SU-DHL-6 (cell line): ENCODE results near the gene SFMBT2.

Experiments used
- EZH2phosphoT487 ChIP-seq: fragments of 200-600 bp; sonication (generic), shearing (Covaris generic); conservative IDR thresholded peaks from 2 replicates; pipeline ENCODE4 v1.6.1; 2018; ENCODE audit warnings: mild to moderate bottlenecking, antibody characterized with exemption, low read length, moderate library complexity, mixed read lengths
- TF ChIP-seq, protein P1 (sequence below): fragments of 200-600 bp; sonication (generic); IDR thresholded peaks from one replicate; pipeline ENCODE4 v1.5.1; 2017; ENCODE audit warnings: antibody characterized with exemption, mild to moderate bottlenecking, low read length, moderate library complexity; ENCODE audit not compliant: insufficient read depth, poor library complexity, severe bottlenecking

DNA sequence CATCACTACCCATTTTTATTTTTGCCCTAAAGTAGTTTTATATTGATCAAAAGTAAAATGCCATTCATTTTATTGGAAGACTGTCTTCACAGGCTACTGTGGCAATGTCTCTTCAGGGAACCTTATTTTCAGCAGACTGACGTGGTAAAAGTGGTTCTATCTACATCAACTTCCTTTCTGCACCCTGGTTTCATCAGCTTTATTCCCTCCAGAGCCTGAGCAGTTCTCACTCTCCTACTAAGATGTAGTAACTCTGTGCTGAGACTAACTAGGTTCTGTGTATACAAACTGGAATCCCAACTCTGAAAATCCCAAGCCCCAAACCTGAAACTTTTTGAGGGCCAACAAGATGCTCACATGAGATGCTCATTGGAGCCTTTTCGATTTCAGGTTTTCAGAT lies 155.3 kb downstream of the SFMBT2 start:
- TF ChIP-seq, protein P1, sequence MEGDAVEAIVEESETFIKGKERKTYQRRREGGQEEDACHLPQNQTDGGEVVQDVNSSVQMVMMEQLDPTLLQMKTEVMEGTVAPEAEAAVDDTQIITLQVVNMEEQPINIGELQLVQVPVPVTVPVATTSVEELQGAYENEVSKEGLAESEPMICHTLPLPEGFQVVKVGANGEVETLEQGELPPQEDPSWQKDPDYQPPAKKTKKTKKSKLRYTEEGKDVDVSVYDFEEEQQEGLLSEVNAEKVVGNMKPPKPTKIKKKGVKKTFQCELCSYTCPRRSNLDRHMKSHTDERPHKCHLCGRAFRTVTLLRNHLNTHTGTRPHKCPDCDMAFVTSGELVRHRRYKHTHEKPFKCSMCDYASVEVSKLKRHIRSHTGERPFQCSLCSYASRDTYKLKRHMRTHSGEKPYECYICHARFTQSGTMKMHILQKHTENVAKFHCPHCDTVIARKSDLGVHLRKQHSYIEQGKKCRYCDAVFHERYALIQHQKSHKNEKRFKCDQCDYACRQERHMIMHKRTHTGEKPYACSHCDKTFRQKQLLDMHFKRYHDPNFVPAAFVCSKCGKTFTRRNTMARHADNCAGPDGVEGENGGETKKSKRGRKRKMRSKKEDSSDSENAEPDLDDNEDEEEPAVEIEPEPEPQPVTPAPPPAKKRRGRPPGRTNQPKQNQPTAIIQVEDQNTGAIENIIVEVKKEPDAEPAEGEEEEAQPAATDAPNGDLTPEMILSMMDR: no peak
- TF ChIP-seq EZH2phosphoT487: no peak
